ENCODE data around the gene SPATA9. TPM values are rescaled to one million over a fixed set of nuclear protein-coding genes. Genes with fewer than 3 reads are reported as not detected.

The SPATA9 gene
- total RNA-seq, 2 donors from 2014 or later, result not detected

DNA sequence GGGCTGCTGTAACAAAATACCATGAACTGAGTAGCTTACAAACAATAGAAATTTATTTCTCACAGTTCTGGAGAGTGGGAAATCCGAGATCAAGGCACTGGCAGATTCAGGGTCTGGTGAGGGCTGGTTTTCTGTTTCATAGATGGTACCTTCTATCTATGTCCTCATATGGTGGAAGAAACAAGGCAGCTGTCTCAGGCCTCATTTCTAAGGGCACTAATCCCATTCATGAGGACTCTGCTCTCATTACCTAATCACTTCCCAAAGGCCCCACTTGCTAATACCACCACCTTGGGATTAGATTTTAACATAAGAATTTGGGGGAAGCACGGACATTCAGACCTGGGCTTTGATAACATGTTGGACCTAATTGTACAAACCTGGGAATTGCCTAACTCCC, 22.7 kb downstream of the SPATA9 start:
- Histone ChIP-seq H3K4me1 (peaks cover 10% of the 10 kb centered on the region), H3K27me3 (no peaks in the 10 kb centered on the region), H3K4me3 (no peak overlapping the region), H3K9me3 (no peaks in the 10 kb centered on the region), H3K36me3 (replicated peaks in 1 of 2; ENCODE audit: insufficient read depth in 1 of 2, low read depth in 2 of 2) (no peaks in the 10 kb centered on the region), H3K27ac (no peak overlapping the region)
- no peak for DNase-seq
- intact Hi-C loops (cut with DNase I), result loop anchor here (10.0 kb wide), 1 partner anchor 75 kb away; the partner anchor contains the start of gene RHOBTB3
- no peak for ATAC-seq
- 90 to 93% methylated on average over 2 of the region's 2 CpGs for WGBS, 2 donors
- no peak for TF ChIP-seq POLR2A (IDR thresholded peaks at IDR 0.05)
- TF ChIP-seq, protein P1, sequence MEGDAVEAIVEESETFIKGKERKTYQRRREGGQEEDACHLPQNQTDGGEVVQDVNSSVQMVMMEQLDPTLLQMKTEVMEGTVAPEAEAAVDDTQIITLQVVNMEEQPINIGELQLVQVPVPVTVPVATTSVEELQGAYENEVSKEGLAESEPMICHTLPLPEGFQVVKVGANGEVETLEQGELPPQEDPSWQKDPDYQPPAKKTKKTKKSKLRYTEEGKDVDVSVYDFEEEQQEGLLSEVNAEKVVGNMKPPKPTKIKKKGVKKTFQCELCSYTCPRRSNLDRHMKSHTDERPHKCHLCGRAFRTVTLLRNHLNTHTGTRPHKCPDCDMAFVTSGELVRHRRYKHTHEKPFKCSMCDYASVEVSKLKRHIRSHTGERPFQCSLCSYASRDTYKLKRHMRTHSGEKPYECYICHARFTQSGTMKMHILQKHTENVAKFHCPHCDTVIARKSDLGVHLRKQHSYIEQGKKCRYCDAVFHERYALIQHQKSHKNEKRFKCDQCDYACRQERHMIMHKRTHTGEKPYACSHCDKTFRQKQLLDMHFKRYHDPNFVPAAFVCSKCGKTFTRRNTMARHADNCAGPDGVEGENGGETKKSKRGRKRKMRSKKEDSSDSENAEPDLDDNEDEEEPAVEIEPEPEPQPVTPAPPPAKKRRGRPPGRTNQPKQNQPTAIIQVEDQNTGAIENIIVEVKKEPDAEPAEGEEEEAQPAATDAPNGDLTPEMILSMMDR (IDR thresholded peaks at IDR 0.05), result no peak

DNA sequence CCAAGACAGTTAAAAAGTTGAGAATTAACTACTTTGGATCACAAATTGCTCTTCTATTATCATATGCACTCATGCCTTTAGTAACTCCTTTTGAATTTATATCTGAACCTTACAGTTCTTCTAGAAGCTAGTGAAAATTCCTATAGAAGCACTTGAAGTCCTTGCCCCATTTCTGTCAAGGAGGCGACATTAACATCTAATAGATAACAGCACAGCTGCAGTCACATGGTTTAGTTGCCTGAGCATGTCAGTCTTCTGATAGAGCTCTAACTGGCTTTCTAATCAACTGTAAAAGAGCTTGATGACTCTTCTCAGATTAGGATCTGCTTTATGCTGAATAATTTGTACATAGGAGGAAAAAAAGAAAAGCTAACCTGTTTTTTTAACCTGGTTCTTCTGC, 27.2 kb downstream of the SPATA9 start:
- intact Hi-C loops (cut with DNase I), result loop anchor here (10.0 kb wide), 1 partner anchor 179 kb away; no protein-coding TSS in a partner anchor
- H3K27ac ChIP-seq, result no peak overlapping the region
- no peak overlapping the region for H3K4me3 ChIP-seq
- H3K4me1 ChIP-seq, result peaks cover 5% of the 10 kb centered on the region
- no peaks in the 10 kb centered on the region for H3K36me3 ChIP-seq (replicated peaks in 1 of 2; ENCODE audit: insufficient read depth in 1 of 2, low read depth in 2 of 2)
- H3K27me3 ChIP-seq, result no peaks in the 10 kb centered on the region
- TF ChIP-seq, protein P1 (IDR thresholded peaks at IDR 0.05), result no peak
- TF ChIP-seq POLR2A (IDR thresholded peaks at IDR 0.05), result no peak
- H3K9me3 ChIP-seq, result no peaks in the 10 kb centered on the region
- ATAC-seq (no peak), DNase-seq (no peak)
- WGBS, 2 donors, result 22 to 31% methylated on average over 1 of the region's 1 CpG

DNA sequence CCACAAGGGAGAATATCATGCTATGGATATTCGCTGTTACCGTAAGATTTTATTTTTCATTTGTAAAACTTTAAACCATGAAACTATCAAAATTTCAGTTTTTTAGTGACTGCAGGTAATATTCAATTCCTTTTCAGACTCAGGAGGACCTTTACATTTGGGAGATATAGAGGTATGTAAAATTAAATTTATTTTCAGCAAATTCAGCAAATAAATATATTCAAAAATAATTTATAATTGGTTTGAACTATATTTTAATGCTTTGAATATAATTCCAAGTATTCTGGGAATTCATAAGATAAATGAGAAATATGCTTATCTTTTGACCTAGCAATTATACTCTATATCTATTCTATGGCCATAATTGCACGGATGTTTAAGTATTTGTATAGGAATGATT, 28.6 kb downstream of the SPATA9 start:
- intact Hi-C loops (cut with DNase I), result loop anchor here (10.0 kb wide), 1 partner anchor 181 kb away; no protein-coding TSS in a partner anchor

DNA sequence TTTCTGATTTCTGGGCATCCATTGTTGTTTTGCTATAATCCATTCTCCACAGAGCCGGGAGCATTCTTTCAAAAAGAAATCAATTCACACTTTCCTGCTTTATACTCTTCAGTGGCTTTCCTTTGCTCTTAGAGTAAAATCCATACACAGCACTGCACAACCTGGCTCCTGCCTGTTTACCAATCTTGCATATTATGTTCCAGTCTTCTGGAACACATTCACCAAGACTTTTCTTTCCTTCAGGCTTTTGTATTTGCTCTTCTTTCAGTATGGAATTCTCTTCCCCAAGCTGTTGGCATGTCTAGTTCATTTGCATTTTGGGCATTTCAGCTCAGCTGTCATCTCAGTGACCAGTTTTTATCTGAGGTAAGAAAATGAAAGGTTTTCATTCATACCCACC, 29.9 kb downstream of the SPATA9 start:
- ATAC-seq, result no peak
- no peaks in the 10 kb centered on the region for H3K27me3 ChIP-seq
- WGBS, 2 donors, result 62 to 63% methylated on average over 1 of the region's 1 CpG
- DNase-seq, result no peak
- H3K36me3 ChIP-seq (replicated peaks in 1 of 2; ENCODE audit: insufficient read depth in 1 of 2, low read depth in 2 of 2), result no peaks in the 10 kb centered on the region
- H3K27ac ChIP-seq, result no peak overlapping the region
- peaks cover 30% of the 10 kb centered on the region for H3K4me1 ChIP-seq
- intact Hi-C loops (cut with DNase I), result loop anchor here (10.0 kb wide), 1 partner anchor 182 kb away; no protein-coding TSS in a partner anchor
- no peak overlapping the region for H3K4me3 ChIP-seq
- TF ChIP-seq, protein P1 (IDR thresholded peaks at IDR 0.05), result no peak
- TF ChIP-seq POLR2A (IDR thresholded peaks at IDR 0.05), result no peak
- H3K9me3 ChIP-seq, result no peaks in the 10 kb centered on the region

More for the DNA sequence above, 28.6 kb downstream of the SPATA9 start:
- DNase-seq (no peak), ATAC-seq (no peak)
- Histone ChIP-seq H3K9me3 (no peaks in the 10 kb centered on the region), H3K36me3 (replicated peaks in 1 of 2; ENCODE audit: insufficient read depth in 1 of 2, low read depth in 2 of 2) (no peaks in the 10 kb centered on the region), H3K4me3 (no peak overlapping the region), H3K27me3 (no peaks in the 10 kb centered on the region), H3K27ac (no peak overlapping the region), H3K4me1 (peaks cover 19% of the 10 kb centered on the region)
- TF ChIP-seq POLR2A (IDR thresholded peaks at IDR 0.05), result no peak
- TF ChIP-seq, protein P1 (IDR thresholded peaks at IDR 0.05), result no peak
- 95 to 97% methylated on average over 3 of the region's 3 CpGs for WGBS, 2 donors

All from body of pancreas (tissue), 4 donors.